Activated CD4-positive, CD25-positive, alpha-beta regulatory T cell treated with anti-CD3 and anti-CD28 coated beads, Interleukin-2, amount 50 U/mL, for 16 hours (primary cell): ENCODE measurements around the gene ACER2.
"Not testable (repeated sequence)": the region's sequence is repeated elsewhere in the genome, so short reads cannot be mapped to it uniquely, and the experiment has no call there.

Source experiments
- DNase-seq: peaks from one replicate; pipeline ENCODE4 v3.0.0-alpha.2; 2020; ENCODE audit warnings: low read depth, low spot score

Gene ACER2

DNA sequence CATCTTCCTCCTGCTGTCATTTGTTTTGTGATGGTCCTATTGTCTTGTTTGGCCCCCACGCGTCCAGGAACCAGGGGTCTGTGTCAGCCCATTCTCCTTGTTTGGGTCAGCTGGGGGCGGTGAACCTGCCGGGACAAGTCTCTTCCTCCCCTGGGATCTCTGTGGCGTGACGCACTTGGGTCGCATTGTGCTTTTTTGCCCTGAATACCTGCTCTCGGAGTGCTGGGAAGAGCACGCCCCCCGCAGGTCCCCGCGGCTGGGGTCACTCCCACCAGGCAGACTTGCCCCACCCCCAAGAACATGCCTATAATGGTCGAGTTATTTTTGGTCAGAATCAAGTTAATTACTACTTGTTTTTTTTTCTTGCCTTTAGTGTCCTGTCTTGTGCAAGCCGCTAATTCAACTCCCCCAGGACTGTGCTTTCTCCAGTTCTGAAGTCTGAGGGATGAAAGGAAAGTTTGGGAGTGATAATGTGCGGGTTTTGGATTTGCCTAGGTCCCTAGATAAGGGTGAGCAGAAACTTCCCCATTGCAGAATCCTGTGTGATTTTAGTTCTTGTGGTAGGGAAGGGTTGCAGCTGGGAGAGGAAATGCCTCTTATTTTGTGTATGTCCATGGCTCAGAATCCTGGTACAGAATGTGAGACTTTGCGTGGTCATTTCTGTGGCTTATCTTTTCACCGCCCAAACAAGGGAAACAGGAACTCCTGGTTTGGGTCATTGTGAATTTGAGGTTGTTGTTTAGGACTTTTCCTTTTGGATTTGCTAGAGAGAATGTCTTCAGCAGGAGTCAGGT lies 789 bp downstream of the ACER2 start:
- DNase-seq: no peak

DNA sequence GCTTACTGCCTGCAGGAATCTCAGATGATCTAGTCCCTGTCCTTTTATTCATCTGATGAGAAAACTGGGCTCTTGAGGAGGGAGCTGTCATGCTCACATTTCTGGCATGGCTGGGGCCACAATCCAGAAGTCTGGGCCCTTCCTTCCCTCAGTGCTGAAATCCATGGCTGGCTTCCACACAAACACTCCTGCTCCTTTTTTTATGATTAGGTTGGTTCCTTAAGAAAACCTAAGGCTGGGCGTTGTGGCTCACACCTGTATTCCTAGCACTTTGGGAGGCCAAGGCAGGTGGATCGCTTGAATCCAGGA lies 1.3 kb downstream of the ACER2 start:
- DNase-seq: no peak

DNA sequence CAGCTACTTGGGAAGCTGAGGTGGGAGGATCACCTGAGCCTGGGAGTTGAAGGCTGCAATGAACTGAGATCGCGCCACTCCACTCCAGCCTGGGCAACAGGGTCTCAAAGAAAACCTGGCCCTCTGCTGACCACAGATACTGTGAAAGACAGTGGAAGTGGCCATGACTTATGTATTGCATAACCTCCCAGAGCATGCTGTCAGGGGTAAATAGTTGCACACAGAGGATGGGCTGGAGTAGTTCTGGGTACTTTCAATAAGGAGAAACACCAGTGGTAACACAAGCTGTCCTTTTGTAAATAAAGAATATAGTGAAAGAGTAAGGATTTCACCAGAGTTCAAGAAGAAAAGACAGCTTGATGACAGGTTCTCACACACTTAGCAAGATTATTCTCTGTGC lies 1.8 kb downstream of the ACER2 start:
- DNase-seq: no peak

DNA sequence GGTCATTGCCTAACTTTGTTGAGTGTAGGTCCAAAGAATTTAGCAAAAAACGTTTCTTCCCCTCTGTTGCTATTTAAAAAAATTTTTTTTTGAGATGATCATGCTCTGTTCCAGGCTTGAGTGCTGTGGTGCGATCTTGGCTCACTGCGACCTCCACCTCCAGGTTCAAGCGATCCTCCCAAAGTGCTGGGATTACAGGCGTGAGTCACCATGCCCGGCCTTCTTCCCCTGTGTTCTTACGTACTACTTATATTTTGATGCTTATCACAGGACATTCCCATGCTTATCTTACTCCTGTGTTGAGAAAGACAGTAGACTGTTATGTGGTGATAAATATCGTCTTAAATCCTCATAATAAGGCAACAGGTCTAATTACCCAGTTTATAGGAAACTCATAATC lies 2.5 kb downstream of the ACER2 start:
- no peak for DNase-seq

DNA sequence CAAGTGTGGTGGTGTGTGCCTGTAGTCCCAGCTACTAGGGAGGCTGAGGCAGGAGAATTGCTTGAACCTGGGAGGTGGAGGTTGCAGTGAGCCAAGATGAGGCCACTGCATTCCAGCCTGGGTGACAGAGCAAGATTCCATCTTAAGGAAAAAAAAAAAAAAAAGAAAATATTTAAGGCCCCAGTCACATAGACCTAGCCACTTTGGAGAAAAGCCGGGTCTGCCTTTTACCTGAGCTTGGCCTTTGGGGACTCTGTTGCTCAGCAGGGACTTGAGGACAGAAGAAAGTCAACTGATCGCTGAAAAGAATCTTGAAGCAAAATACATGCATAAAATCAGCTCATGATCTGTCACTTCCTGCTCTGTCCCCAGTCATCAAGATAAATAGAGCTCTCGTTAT lies 4.6 kb downstream of the ACER2 start:
- not testable (repeated sequence) for DNase-seq

DNA sequence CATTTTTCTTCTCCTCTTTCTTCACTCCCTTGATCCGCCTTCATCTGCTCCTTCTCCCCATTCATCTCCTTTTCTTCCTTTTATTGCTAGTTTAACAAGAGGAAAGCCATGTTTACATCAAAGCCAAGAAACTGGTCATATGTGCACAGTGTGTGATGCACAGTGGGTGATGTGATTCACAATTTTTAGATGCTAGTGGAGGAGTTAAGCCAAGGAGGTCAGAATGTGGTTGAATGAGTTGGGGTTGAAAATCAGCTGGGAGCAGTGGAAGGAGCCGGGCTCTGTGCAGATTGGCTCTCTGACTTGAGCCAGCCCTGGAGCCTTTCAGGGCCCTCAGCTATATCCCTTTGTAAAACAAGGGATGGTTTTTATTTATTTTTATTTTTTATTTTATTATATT lies 7.3 kb downstream of the ACER2 start:
- no peak for DNase-seq

DNA sequence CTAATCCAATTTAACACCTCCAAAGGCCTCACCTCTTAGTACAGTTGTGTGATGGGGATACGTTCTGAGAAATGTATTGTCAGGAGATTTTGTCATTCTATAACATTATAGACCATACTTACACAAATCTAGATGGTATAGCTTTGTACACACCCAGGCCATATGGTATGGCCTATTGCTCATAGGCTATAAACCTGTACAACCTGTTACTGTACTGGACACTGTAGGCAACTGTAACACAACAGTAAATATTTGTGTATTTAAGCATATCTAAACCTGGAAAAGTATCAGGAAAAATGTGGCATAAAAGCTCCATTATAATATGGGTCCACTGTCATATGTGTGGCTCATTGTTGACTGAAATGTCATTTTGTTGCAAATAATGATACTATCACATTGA lies 12.1 kb downstream of the ACER2 start:
- DNase-seq: no peak

DNA sequence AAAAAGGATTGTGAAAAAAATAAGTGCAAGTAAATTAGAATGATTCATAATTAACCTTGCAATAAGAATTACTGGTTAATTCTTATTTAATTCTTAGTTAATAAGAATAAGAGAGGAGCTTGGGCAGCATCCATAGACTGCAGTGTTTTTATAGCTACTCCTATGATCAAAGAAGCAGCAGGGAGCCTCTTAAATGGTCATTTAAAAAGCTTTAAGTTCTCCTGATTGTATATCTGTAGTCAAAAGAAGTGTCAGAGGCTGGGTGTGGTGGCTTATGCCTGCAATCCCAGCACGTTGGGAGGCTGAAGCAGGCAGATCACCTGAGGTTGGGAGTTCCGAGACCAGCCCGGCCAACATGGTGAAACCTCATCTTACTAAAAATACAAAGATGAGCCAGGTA lies 14.4 kb downstream of the ACER2 start:
- no peak for DNase-seq

DNA sequence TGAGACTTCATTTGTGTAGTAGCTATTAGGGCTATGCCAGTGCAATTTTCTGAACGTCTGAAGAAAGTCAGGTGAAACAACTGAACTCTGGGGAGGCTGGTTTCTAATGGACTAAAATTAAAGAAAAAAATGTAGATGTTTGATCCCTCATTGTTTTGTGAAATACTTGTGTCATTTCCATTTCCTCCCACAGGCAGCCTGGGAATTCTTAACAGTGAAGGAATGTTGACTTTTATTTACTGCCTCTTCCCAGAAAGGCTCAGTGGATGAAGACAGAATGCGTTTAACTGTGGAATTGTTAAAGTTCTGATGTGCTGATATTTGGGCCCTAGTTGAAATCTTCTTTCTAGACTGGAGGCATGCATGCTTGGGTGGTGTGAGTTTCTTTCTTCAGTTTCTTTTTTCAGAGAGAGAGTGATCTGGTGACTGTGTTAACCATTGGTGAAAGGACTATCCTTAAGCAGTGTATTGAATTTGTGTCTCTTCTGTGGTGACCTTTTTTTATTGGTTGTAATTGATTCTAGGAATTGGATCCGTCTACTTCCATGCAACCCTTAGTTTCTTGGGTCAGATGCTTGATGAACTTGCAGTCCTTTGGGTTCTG lies 15.5 kb downstream of the ACER2 start:
- DNase-seq: no peak

DNA sequence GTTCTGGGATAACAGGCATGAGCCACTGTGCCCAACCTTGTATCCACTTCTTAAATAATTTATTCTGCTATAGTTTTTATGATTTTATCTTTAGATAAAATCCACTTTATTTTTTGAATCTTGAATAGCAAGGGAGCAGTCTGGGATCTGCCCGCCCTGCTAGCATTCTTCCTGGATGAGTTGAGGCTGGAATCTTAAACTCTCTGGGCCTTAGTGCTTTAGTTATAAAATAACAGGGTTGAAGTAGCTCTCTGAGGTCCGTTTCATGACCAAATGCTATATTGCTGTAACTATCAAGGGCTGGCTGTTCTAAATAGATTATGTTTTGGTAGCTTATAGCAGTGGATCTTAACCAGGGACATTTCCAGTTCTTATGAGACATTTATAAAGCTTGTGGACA lies 20.8 kb downstream of the ACER2 start:
- no peak for DNase-seq

DNA sequence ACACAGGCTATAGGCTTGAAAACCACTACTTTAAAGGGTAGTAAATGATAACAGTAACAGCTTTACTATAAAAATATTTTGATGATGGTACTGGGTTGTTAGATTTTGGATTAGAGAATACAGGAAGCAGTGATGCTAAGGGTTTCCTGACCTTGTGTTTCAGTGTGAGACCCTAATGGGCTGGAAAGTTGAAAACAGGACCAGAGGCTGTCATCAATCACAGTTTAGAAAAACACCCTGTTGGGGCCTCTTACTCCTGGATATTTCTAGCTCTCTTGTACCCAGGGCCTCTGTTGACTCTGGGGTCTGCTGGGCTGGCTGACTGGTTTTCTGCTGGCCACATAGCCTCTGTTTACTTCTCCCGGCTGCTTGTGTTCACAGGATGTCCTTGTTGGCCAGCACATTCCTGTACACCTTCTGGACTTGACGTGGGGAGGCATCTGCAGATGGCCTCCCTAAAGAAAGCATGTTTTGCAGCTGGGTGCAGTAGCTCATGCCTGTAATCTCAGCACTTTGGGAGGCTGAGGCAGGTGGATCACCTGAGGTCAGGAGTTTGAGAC lies 21.5 kb downstream of the ACER2 start:
- no peak for DNase-seq

DNA sequence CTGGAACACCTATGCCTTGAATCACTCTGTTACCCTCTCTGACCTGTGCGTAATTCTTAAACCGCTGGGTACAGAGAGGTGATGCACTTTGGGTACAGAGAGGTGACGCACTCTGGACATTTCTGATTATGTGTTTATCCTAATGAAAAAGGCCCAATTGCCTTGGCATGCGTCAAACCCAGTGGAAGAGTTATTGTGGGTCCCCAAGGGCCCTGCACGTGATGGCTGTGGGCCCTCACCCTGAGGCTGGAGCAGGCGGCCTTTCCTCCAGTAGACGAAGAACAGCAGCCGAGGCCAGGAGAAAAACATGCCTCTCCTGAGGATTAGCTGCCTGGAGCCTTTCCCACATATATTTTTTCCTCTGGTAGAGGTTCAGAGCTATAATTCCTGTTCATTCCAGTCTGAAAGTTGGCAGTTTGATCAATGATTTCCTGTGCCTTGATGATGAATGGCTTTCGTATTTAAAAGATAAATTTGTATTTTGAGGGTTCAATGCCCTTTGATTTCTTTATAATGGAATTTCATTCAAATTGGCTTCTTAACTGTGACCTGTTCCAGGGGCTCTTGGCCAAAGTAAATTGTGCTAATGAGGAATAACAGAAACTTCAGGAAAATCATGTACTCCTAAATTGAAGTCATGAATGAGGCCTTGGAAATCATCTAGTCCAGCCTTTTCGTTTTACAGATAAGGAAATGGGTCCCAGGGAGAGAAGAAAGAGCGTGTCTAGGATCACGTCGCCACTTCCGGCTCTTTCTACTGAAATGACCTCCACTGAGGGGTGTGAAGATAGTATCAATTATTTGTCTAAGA lies 22.8 kb downstream of the ACER2 start:
- no peak for DNase-seq

DNA sequence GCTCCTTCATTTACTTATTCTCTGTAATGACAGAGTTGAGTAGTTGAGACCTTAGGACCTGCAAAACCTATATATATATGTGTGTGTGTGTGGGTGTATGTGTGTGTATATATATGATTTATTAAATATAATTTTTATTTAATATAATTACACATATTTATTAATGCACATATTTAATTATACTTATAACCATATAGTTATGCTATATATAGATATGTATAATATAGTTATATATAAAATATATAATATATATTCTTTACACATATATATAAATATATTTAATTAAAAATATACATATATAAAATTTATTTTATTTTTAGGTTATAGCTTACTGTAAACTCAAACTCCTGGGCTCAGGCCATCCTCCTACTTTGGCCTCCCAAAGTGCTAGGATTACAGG lies 23.7 kb downstream of the ACER2 start:
- no peak for DNase-seq

DNA sequence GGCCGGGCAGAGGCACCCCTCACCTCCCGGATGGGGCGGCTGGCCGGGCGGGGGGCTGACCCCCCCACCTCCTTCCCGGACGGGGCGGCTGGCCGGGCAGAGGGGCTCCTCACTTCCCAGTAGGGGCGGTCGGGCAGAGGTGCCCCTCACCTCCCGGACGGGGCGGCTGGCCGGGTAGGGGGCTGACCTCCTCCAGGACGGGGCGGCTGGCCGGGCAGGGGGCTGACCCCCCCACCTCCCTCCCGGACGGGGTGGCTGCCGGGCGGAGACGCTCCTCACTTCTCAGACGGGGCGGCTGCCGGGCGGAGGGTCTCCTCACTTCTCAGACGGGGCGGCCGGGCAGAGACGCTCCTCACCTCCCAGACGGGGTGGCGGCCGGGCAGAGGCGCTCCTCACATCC lies 24.9 kb downstream of the ACER2 start:
- DNase-seq: not testable (repeated sequence)

DNA sequence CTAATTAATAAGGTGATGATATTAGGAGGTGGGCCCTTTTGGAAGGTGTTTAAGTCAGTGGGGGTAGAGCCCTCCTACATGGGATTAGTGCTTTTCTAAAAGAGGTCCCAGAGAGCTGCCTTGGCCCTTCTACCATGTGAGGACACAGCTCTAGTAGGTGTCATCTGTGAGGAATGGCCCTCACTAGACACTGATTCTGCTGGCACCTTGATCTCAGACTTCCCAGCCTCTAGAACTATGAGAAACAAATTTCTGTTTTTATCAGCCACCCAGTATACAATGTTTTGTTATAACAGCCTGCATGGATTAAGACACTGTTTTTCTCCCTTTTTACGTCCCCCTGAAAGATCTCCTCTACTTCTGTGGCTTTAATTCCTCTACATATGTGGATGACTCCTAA lies 31.6 kb downstream of the ACER2 start:
- DNase-seq: no peak

DNA sequence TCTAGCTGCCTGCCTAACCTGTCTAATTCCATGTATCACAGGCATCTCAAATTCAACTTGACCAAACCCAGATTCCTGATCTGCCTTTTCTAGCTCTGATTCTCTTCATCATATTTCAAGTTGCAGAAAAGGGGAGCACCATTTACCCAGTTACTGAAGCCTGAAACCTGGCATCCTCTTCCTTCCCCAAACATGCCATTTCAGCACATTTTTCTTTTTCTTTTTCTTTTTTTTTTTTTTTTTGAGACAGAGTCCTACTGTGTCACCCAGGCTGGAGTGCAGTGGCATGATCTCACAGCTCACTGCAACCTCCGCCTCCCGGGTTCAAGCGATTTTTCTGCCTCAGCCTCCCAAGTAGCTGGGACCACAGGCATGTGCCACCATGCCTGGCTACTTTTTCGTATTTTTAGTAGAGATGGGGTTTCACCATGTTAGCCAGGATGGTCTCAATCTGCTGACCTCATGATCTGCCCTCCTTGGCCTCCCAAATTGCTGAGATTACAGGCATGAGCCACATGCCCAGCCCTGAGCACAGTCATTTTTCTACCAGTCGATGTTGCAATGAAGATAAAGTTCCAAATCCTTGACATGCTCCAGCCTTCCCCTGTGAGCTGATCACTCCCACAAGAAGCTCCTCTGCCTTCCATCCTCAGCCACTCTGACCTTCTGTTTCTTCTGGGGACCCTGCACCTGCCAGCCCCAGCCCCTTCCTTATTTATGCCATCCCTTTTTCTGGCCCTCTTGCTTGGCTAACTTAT lies 32.2 kb downstream of the ACER2 start:
- no peak for DNase-seq

DNA sequence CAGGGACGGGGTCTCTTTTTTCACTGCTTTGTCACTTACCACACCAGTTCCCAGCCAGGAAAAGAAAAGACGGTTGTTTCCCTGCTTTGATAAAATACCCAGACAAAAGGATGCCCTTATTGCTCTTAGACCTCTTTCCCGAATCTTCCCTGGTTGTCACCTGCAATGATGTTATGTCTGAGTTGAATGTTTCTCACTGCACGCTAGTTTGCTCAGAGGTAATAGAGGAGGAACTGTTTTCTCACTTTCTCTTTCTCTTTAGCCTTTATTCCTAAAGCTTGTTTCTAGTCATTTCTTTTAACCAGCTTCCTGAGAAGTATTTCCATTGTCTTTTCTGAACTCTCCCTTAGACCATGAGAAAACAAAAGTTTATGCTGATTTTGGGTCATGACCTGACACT lies 32.9 kb downstream of the ACER2 start:
- no peak for DNase-seq

DNA sequence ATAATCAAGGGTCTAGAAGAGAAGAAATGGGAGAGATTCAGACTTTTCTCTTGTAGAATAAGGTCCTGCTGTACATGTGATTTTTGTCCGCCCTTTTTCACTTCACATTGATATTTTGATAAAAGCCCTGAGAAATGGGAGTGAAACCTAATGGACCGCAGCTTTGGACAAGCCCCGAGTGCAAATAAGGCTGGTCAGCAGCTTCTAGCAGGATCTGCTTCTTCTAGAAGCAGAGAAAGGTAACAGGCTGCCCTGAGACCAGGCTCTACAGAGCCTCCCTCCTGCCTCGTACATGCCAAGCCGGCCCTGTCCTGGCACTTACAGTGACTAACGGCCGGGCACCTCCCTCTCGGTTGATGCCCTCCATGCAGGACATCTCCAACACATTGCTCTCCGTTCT lies 33.4 kb downstream of the ACER2 start:
- no peak for DNase-seq

DNA sequence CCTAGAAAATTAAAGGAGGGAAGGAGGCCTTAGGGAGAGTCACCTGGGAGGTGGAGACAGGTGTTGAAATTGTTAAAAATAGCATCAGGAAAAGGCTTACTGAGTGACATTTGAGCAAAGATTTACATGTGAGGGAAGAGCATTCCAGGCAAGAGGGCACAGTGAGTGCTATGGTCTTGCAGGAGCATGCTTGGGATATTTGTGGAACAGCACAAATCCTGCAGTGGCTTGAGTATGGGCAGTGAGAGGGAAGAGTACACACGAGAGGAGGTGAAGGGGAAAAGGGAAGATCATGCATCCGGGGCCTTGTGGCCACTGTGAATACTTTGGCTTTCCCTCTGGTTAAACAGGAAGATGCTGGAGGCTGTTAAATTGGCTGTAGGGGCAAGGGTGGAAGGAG lies 36.6 kb downstream of the ACER2 start:
- no peak for DNase-seq

DNA sequence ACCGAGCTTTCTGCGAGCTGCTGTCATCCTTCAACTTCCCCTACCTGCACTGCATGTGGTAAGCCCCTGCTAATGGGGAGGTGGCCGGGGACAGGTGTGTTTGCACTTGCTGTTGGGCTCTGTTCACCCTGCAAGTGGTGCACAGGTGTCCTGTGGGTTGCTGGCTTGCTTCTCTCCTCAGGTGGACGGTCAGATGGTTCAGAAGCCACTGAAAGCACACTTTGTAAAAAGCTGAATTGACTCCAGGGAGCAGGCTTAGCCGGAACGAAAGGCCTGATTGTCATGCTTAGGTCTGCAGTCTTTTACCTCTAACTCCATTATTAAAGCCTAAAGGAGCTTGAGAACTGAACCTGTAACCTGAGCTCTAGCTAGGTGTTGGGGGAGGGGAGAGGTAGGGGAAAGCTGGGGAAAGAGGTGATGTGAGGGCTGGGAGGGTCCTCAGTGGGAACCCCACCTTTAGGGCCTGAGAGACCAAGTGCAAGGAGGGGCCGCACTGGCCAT lies 37.6 kb downstream of the ACER2 start:
- no peak for DNase-seq

DNA sequence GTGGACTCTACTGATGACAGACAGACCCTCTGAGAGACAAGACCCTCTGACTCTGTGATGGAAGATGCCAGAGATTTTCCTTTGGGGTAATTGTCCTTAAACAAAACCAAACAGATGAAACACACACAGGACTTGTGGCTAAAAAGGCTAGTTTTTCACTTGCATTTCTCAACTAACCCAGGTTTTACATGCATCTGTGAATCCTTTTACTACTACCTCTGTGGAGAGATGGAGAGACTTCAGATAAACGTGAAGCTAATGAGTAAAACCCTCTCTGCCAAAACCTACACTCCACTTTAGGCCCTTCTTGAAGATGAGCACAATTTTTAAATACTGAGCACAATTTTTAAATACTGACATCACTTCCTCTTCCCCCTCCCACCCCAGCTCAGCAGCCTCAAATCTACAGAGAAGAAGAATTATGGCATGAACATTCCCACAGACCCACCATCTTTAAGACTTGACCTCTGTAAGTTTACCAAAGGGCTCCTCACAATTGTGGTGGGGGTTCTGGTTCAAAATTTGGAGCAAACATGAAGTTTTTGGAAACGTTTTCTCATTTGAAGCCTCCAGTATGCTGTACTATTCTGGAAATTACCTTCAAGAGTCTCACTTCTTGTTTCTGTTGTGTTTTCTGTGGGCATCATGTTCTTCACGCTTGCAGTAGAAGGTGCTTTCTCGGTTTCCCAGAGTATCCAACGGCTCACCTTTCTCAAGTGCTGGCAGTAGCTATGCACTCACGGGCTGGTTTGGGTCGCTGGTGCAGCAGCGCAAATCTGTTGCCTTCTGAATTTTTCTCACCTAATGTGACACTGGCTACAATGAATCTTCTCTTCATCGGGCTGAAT lies 42.7 kb downstream of the ACER2 start:
- DNase-seq: no peak
